GM12874 (cell line): ENCODE data around the gene ERC1.

Experiments used
- TF ChIP-seq, protein P1 (sequence below): IDR thresholded peaks from 2 replicates; pipeline ENCODE4 v1.5.1; 2011; ENCODE audit warnings: low read depth, mild to moderate bottlenecking, control low read depth, low read length, moderate library complexity; ENCODE audit not compliant: insufficient read depth

The ERC1 gene

DNA sequence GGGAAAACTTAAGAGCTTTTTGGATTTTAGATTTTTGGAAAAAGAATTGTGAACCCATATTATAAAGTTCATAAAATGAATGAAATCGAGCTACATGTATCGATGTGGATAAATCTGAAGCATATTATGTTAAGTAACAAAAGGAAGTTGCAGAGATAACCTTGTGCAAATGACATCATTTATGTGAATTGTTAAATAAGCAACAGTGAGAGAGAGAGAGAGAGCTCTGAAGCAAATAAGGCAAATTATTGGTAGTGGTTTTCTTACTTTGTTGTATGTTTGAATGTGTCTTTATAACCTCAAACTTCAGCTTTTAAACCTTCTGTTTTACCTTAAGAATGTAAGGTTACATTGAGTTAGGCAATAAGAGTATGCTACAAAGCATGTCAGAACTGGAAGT, 78.8 kb downstream of the ERC1 start:
- TF ChIP-seq, protein P1, sequence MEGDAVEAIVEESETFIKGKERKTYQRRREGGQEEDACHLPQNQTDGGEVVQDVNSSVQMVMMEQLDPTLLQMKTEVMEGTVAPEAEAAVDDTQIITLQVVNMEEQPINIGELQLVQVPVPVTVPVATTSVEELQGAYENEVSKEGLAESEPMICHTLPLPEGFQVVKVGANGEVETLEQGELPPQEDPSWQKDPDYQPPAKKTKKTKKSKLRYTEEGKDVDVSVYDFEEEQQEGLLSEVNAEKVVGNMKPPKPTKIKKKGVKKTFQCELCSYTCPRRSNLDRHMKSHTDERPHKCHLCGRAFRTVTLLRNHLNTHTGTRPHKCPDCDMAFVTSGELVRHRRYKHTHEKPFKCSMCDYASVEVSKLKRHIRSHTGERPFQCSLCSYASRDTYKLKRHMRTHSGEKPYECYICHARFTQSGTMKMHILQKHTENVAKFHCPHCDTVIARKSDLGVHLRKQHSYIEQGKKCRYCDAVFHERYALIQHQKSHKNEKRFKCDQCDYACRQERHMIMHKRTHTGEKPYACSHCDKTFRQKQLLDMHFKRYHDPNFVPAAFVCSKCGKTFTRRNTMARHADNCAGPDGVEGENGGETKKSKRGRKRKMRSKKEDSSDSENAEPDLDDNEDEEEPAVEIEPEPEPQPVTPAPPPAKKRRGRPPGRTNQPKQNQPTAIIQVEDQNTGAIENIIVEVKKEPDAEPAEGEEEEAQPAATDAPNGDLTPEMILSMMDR = no peak

DNA sequence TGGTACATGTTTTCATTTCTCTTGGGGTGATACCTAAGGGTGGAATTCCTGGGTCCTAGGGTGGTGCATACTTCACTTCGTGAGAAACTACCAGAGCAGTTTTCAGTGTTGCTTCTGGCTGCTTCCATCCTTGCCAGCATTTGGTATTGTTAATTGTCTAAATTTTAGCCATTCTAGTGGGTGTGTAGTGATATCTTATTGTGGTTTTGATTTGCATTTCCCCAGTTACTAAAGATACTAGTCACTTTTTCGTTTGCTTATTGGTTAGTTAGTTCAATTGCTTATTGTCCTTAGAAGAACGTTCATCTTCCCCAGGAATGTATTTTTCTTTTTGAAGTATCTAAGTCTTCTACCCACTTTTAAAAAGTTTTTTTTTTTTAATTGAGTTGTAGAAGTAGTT, 80.2 kb downstream of the ERC1 start:
- TF ChIP-seq, protein P1 = no peak

DNA sequence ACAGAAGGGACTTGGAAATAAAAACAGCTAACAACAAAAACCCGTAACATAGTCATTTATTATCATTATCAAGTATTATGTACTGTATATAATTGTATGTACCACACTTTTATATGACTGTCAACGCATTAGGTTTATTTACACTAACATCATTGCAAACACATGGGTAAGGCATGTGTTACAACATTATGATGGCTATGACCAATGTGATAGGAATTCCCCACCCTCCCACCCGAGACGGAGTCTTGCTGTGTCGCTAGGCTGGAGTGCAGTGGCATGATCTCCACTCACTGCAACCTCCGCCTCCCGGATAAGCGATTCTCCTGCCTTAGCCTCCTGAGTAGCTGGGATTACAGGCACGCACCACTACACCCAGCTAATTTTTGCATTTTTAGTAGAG, 82.6 kb downstream of the ERC1 start:
- TF ChIP-seq, protein P1 = no peak

DNA sequence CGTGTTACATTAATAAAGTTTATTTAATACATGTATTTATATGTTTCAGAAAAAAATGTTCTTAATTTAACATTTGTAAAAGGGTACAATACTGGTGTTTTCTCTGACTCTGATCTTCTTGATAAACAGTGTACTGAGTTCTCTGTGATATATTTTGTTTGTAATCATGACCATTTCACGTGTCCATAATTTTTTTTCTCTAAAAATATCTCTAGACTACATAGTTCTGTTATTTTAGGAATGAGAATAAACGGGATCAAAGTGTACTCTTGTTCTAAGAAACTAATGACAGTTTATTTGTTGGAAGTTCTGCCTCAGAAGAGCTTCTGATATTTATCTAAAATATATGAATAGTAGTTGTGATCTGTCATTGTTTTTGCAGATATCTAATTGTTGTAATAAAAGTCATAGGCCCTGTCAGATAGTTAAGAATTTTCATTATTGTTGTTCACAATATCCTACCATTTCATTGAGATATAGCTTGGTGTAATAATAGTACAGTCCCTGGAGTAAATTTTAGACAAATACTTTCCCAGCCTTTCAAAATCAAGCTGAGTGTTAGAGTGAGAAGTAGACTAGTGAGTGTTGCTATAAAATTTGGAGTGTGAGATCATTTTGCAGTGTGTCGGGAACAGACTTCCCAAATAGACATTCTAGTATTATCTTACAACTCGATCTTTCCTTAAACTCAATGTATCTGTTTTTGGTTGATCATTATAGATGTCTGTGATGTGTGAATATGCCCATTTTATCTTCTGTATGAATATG, 86.2 kb downstream of the ERC1 start:
- TF ChIP-seq, protein P1 = no peak

DNA sequence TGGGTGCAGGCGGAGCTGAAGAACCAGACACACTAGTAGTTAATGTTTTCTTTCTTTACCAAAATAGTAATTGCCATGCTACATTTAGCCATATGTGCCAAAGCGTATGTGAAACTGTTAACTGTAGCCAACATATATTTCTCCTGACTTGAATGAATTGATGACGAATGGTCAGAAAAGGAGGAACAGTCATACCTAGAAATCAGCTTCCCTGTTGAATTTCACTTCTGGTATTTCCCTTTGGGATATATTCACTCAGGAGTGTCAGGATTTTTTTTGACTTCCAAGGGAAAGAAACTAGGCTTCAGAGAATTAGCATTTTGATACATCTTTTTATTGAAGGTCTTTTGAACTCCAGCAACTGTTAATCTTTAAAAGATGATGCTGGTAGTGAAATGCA, 87.0 kb downstream of the ERC1 start:
- TF ChIP-seq, protein P1 = no peak

DNA sequence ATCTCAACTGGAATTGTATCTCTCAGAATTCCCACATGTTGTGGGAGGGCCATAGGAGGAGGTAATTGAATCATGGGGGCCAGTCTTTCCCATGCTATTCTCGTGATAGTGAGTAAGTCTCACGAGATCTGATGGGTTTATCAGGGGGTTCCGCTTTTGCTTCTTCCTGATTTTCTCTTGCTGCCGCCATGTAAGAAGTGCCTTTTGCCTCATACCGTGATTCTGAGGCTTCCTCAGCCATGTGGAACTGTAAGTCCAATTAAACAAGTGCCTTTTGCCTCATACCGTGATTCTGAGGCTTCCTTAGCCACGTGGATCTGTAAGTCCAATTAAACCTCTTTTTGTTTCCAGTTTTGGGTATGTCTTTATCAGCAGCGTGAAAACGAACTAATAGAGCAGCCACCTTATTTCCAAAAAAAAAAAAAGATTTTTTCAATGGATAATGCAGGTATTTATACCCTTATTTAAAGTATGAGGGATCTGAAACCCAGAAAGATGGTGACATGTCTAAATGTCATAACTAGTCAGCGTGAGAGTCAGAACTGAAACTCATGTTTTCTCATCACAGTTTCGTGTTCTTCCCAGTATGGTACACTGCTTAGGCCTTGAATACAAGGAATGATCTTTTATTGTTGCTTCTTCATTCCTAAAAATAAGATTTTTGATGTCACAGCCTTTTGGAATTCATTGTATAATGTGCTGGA, 89.6 kb downstream of the ERC1 start:
- TF ChIP-seq, protein P1 = no peak

DNA sequence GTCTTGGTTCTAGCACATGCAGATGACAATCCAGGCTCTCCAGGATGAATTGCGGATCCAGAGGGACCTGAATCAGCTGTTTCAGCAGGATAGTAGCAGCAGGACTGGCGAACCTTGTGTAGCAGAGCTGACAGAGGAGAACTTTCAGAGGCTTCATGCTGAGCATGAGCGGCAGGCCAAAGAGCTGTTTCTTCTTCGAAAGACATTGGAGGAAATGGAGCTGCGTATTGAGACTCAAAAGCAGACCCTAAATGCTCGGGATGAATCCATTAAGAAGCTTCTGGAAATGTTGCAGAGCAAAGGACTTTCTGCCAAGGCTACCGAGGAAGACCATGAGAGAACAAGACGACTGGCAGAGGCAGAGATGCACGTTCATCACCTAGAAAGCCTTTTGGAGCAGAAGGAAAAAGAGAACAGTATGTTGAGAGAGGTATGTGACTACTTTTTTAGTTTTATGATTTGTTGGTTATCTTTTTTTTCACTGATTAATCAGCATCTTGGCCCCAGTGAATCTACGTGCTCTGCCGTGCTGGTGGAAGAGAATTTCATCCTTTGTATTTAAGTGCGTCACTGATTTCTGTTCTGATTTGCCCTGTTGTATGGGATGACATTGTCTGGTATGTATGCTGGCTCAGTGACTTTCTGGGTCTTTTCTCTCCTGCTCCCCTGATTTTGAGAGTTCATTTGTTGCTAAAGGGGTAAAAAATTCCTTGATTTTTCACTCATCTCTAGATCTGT, 92.3 kb downstream of the ERC1 start:
- TF ChIP-seq, protein P1 = no peak
